ENCODE data around the gene SRRD. TPM values are rescaled to one million over a fixed set of nuclear protein-coding genes. Genes with fewer than 3 reads are reported as not detected.
A peak's percentile ranks its signal among the peaks of the same experiment; 100 is the strongest.

The SRRD gene
- total RNA-seq, 4 donors from 2014 or later, result 5.3 to 20.1 (median 13.9) TPM

DNA sequence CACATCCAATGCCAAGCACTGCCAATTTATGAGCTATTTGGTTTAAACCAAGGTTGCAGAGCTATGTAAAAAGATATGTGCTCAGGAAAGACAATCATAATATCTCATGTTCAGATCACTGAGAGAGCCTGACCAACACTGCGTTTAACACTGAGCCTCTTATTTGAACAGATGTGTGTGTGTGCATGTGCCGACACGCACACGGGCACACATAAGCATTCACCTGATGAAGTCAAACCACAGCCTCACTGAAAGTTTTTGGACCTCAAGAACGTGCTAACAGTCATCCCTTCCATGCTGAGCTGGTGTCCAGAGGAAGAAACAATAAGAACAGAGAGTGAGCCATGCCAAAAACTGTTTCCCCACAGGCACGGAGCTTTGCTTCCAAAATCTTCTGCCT lies 23.5 kb upstream of the SRRD start:
- Histone ChIP-seq H3K27ac (no peak overlapping the region), H3K36me3 (no peaks in the 10 kb centered on the region), H3K27me3 (no peaks in the 10 kb centered on the region), H3K4me3 (no peak overlapping the region), H3K4me1 (no peaks in the 10 kb centered on the region), H3K9me3 (no peaks in the 10 kb centered on the region)
- TF ChIP-seq POLR2A (IDR thresholded peaks at IDR 0.05), result no peak
- no peak for TF ChIP-seq CTCF (IDR thresholded peaks at IDR 0.05)
- DNase-seq, result no peak
- intact Hi-C loops (cut with DNase I; ENCODE audit: low total_unique reads), result no loop called here

DNA sequence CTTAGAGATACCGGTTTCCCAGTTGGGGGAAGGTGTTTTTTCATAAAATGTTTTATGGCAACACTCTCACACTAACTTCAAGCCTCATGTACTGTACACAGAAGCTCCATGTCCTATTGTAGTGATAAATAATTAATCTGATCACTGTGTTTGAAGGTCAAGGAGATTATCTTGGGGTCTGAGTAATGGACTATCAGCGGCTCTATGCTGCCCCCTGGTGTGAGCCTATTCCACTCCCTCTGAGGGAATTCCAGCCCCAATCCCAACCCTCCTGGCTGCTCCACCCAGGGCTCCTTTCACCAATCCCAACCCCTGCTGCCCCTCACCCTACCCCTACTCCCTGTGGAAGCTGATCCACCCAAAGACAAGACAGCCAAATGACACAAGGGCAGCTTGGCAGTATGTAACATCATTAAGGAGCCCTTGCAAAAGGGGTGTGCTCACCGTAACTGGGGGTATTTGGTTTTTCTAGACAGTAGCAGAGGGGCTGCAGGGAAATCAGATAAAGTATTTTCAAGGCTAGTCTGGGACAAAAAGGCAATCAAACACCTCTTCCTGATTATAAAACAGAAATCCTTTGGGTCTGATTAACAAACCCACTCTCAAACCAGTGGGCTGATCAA lies 22.4 kb upstream of the SRRD start:
- intact Hi-C loops (cut with DNase I; ENCODE audit: low total_unique reads), result no loop called here
- Histone ChIP-seq H3K27ac (no peak overlapping the region), H3K4me3 (no peak overlapping the region), H3K36me3 (no peaks in the 10 kb centered on the region), H3K27me3 (no peaks in the 10 kb centered on the region), H3K4me1 (no peaks in the 10 kb centered on the region), H3K9me3 (no peaks in the 10 kb centered on the region)
- no peak for TF ChIP-seq POLR2A (IDR thresholded peaks at IDR 0.05)
- TF ChIP-seq CTCF (IDR thresholded peaks at IDR 0.05), result peak; percentile 55 to 64 (median 59)
- DNase-seq, result peak; percentile 25 to 44

DNA sequence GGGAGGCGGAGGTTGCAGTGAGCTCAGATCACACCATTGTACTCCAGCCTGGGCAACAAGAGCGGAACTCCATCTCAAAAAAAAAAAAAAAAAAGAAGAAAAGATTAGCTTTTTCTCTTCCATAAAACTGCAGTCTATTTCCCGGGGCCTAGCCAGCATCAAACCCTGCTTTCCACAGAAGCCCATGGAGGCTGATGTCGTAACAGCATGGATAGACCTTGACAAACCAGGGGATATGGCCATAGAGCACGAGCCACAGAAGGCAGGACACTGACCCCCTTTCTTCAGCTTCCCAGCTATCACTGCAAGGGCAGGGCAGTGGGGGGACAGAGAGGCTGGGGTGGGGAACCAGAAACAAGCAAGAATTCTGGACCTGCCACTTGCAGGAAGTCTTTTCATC lies 21.6 kb upstream of the SRRD start:
- Histone ChIP-seq H3K27me3 (no peaks in the 10 kb centered on the region), H3K9me3 (no peaks in the 10 kb centered on the region), H3K4me3 (no peak overlapping the region), H3K36me3 (no peaks in the 10 kb centered on the region), H3K4me1 (no peaks in the 10 kb centered on the region), H3K27ac (no peak overlapping the region)
- no peak for TF ChIP-seq CTCF (IDR thresholded peaks at IDR 0.05)
- TF ChIP-seq POLR2A (IDR thresholded peaks at IDR 0.05), result no peak
- intact Hi-C loops (cut with DNase I; ENCODE audit: low total_unique reads), result no loop called here
- DNase-seq, result no peak

DNA sequence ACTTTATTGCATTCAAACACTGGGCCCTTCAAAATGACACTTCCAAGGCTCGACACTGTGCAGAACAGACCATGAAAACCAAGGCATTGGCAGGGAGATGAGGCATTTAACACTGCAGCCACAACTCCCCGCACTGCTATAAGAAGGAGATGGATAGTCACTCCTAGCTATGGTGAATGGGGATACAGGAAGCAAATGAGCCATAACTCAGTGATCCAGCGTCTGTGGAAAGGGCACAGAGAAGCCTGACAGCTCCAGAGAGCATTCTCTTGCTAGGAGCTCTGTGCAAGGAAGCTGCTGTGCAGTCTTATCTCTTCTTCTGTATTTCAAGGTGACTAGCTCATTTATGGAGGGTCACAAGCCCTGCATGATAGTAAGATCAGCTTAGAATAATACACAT lies 21.0 kb upstream of the SRRD start:
- no peaks in the 10 kb centered on the region for H3K9me3 ChIP-seq
- no peak overlapping the region for H3K27ac ChIP-seq
- intact Hi-C loops (cut with DNase I; ENCODE audit: low total_unique reads), result no loop called here
- no peak overlapping the region for H3K4me3 ChIP-seq
- no peak for DNase-seq
- H3K36me3 ChIP-seq, result no peaks in the 10 kb centered on the region
- no peaks in the 10 kb centered on the region for H3K27me3 ChIP-seq
- TF ChIP-seq POLR2A (IDR thresholded peaks at IDR 0.05), result no peak
- TF ChIP-seq CTCF (IDR thresholded peaks at IDR 0.05), result no peak
- no peaks in the 10 kb centered on the region for H3K4me1 ChIP-seq

DNA sequence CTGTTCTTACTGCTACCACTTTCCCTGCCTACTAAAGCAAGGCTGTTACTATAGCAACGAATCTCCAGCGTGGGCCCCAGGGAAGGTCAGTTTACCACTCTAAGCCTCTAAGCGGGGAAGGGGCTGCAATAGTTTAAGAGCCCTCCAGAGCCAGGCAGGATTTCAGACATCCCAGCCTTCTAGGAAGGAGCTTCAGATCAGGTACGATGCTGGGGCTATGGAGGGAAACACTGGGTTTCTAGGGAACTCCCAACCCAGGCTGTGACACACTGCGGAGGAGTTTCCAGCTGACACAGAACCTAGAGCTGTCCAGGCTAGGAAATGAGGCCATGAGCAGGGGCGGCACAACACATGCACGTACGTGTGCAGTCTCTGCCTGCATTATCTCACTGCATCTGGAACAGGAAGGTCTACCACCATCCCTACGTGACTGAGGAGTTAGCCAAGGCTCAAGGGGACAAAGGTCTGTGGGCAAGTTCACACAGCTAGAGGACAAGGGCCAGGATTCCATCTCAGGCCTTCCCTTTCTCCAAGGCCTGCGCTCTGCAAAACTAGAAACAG lies 20.5 kb upstream of the SRRD start:
- Histone ChIP-seq H3K9me3 (no peaks in the 10 kb centered on the region), H3K27me3 (no peaks in the 10 kb centered on the region), H3K27ac (no peak overlapping the region), H3K4me3 (no peak overlapping the region), H3K36me3 (no peaks in the 10 kb centered on the region), H3K4me1 (no peaks in the 10 kb centered on the region)
- no peak for DNase-seq
- intact Hi-C loops (cut with DNase I; ENCODE audit: low total_unique reads), result no loop called here
- no peak for TF ChIP-seq POLR2A (IDR thresholded peaks at IDR 0.05)
- no peak for TF ChIP-seq CTCF (IDR thresholded peaks at IDR 0.05)

All from uterus (tissue), 4 donors.